AG08395 (cell line): ENCODE data around the gene LAMA2.

ENCODE experiments used
- DNase-seq: peaks from one replicate; pipeline ENCODE4 v3.0.0; 2012; ENCODE audit warnings: mixed read lengths, low spot score

Gene LAMA2

DNA sequence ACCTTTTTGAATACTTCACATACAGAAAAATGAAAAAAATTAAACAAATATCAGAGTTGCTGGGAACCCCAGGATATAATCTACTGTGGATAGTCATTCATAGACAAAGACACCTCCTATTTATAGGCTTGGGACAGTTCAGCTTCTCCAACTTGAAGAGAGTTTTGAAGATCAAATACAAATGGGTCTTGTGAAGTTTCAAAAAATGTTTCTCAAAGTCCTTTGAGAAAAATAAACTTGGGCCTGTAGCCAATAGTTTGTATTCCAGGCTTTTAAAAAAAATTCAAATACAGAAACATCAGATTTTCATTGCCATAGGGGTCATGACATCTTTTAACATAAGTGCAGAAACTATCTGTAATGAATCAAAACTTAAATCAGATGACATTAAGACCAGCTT lies 334.8 kb downstream of the LAMA2 start:
- DNase-seq = no peak

DNA sequence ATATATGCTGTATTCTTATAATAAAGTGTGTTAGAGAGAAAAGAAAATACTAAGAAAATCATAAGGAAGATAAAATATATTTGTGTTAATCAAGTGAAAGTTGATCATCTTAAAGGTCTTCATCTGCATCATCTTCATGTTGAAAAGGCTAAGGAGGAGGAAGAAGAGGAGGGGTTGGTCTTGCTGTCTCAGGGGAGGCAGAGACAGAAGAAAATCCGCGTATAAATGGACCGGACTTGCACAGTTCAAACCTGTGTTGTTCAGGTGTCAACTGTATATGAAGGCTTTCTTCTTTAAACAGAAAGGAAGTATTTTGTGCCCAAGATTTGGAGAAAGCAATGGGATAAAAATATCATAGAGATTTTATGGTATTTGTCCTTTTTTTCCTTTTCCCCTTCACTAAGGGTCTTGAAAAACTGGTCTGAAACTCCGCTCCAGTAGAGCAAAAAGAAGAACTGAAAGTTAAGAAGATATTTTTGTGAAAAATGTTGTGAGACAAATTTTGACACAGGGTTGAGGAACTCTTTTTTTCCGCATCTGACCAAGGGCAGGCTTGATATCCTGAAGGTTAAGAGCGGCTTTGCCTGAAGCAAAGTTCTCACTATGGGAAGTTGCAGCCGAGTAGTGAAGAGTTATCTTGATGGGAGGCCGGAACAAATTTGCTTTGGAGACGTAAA lies 350.7 kb downstream of the LAMA2 start:
- DNase-seq = no peak

DNA sequence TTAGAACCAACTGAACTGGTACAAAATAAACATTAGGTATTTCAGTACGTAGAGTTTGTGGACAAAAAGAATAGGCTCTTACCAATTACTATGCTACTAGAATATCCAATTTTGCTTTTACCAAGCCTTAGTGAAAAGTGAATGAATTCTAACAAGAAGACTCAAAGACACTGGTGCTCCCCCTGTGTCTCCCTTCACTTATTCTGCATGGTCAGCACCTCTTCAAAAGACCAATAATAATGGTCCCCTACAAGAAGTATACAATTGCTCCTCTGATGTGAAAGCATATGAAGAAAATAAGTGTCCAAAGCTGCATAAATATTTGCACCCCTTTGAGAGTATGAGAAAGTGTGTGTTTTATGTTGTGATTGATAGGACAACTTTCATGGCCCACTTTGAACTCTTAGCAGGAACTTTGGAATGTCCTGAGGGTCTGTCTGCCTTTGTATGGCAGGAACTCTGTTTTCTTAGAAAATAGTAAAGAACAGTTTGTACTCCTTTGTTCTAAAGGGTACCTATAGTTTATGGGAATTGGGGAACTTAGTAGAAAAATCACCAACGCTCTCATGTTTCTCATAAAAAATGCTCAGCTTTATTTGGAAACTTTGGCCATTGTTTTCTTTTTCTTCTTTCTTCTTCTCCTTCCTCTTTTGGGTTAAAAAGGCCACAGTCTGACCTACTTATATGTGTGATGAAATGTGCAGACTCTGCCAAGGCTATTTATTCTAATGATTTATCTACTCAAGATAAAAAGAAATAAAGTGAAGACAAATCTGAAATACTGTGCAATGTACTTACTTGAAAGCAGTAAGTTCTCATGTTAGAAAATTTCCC lies 352.4 kb downstream of the LAMA2 start:
- DNase-seq = no peak

DNA sequence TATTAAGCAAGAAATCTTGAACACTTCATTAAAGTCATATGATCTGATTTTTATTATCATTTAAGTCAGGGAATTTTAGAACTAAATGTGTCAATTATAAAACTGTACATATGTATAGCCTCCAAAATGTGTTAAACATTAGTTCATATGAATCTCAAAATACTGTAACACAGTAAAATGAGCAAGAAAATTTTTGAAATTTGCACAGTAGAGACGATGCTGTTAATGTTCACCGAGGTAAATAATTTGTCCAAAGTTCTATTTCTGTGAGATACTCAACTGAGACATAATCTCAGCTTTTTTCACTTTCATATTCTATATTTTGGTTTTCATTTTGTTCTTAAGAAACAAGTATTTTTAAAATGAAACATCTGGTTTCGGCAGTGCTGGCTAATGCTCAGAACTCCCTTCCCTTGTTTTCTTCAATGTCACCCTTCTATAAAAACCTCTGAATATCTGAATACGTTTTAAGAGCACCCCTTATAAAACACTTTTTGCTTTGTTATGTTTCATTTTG lies 353.1 kb downstream of the LAMA2 start:
- DNase-seq = no peak

DNA sequence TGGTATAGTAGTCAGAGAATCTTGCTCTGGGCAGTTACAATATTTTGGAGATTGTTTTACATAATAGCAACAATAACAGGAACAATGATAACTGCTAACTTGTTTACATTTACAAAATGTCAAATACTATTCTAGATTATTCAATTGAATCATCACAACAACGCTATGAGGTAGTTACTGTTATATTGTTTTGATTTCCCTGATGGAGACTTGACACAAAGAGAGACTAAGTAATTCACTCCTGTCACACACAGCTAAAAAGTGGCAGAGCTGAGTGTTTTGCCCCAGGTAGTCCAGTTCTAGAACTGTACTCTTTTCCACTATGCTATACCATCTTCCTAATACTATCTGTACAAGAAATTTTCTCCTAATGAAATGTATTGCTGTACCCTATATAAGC lies 356.1 kb downstream of the LAMA2 start:
- DNase-seq = no peak

DNA sequence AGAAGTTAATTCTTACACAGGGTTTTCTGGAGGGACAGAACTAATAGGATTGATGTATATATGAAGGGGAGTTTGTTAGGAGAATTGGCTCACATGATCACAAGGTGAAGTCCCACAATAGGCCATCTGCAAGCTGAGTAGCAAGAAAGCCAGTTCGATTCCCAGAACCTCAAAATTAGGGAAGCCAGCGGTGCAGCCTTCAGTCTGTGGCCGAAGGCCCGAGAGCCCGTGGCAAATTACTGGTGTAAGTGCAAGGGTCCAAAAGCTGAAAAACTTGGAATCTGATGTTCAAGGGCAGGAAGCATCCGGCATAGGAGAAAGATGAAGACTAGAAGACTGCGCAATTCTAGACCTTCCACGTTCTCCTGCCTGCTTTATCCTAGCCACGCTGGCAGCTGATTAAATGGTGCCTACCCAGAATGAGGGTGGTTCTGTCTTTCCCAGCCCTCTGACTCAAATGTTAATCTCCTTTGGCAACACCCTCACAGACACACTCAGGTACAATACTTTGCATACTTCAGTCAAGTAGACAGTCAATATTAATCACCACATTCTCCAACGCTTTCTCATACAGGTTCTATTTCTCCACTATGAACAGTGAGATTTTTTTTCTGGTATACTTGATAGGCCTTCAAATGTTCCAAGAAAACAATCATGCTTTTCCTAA lies 357.0 kb downstream of the LAMA2 start:
- DNase-seq = no peak

DNA sequence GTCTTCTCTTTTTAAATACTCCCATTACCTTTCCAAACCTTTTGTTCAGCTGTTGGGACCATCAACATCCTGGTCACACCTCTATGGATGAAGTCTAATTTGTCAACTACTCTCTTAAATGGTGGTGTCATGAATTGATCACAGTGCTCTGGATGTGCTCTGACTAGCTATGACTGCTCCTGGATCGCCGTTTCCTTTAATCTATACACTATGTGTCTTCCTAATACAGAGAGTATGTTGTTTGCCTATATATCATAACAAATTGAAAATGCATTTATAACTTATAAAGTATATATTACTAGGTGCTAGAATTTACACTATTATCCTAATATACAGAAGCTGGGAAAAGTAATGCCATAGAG lies 357.5 kb downstream of the LAMA2 start:
- DNase-seq = no peak

DNA sequence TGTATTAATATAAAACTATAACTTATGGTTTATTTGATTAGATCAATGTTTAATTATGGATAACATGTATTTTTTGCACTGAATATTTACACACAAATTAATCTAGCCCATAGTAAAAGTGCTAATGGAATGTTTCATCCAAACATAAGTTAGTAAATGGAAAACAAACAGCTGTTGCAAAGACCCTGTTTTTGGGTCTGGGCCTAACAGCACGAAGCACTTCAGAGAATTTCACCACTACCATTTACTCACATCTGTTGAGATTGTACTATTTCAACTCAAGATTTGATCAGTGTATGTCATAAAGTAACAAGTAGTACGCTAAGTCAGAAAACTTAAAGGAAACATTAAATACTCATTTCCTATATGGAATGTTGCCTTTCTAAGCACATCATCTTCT lies 359.6 kb downstream of the LAMA2 start:
- no peak for DNase-seq

DNA sequence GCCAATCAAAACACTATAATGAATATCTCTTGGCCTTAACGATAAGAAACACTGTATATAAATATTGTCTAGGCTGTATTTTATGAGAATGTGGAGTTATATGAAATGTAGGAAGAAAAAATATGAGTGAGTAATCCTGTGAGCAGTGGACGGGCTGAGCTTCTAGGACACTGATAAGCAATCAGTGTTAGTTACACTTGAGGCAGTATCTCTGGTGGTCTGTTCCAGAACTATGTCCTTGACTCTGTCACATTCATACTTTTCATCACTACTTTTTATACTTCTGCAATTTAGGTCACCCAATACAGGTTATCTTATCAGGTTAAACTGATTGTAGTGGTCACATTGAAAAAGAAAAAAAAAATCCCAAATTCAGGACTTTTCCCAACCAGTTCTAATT lies 360.4 kb downstream of the LAMA2 start:
- DNase-seq = no peak

DNA sequence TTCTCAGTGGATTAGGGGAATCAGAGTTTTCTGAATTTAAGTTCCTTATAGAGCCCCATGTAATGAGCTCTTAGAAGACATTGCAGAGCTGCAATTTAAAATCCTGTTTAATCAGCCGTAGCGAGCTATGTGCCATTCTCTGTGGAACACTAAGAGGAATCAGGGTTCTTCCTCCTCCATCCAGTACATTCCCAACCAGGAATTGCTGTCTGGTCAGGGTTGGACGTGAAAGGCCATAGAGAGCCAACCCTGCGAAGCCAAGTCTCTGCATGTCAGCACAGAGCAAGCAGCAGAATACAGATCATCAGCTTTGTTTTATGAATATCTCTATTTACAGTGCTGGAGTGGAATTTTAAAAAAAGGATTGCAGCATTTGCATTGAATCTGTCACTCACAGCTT lies 366.0 kb downstream of the LAMA2 start:
- no peak for DNase-seq

DNA sequence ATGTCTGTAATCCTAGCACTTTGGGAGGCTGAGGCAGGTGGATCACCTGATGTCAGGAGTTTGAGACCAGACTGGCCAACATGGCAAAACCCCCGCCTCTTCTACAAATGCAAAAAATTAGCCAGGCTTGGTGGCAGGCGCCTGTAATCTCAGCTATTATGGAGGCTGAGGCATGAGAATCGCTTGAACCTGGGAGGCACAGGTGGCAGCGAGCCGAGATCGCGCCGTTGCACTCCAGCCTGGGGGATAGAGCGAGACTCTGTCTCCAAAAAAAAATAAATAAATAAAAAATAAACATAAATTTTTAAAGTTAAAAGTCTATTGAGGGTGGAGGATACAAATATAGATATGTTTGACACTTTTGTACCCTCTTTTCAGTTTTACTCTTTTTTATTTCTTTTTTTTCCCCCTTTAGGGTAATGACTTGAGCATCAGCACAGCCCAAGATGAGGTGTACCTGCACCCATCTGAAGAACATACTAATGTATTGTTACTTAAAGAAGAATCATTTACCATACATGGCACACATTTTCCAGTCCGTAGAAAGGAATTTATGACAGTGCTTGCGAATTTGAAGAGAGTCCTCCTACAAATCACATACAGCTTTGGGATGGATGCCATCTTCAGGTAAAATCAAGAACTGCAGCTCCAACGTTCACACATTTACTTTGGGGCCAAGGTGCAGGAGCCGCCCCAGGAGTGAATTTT lies 368.9 kb downstream of the LAMA2 start:
- peak; percentile 70 for DNase-seq

DNA sequence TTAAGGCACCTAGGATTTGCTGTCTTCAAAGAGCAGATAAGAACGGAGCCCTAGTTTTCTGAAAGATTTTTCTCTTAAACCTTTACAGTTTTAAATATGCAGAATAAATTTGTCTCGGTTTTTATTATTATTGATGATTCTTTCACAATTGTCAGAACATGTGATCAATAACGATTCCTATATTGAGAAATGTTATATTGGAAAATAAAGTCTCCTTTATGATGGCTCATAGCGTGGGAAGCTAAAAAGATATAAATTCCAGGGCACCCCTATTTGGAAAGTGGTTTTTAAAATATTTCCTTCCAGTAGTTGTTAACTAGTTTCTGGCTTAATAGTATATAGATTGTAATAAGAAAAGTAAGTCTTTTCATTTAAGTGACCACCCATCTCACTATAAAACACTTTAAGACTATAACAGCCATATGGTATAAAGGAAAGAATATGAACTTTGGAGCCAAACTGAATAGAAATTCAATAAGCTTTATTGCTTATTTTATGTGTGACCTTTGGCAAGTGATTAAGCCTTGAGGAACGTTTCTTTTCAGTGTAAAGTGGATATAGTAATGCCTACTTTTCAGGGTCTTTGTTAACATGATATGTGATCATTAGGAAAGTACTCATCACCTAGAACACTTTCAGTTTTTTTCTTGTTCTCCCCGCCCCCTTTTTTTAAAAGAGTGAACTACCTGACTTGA lies 369.6 kb downstream of the LAMA2 start:
- no peak for DNase-seq

DNA sequence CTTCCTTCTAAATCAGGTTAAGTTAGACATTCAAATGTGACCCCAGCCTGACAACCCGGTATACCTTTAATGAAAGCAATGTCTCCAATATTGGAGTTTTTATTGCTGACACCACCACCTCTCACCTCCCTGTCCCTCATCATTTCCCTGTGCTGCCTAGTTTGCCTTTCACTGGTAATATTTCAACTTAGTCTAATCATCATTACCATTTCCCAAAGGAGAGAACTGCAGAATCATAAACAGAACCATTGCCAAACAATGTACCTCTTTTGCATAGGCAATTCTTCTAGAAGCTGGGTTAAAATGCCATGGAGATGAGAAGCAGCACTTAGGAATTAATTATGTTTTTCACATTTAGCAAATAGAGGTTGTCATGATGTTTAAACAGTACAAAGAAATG lies 370.3 kb downstream of the LAMA2 start:
- no peak for DNase-seq

DNA sequence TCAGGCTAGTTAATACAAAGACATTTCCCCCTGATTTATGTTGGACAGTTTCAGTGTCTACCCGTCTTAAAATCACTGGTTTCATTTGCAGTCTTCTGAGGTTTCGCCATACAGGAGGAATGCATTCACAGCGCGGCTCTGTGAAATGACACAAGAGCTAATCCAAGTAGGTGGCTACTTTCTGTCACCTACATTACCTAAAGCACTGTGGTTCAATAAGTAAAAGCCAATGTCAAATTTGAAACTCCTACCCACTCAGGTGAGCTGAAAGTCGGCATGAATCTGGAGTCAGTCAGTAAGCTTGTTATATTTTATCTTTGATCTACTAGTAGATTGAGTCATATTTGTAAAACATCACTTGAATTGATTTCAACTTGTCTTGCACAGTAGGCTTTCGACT lies 370.8 kb downstream of the LAMA2 start:
- no peak for DNase-seq

DNA sequence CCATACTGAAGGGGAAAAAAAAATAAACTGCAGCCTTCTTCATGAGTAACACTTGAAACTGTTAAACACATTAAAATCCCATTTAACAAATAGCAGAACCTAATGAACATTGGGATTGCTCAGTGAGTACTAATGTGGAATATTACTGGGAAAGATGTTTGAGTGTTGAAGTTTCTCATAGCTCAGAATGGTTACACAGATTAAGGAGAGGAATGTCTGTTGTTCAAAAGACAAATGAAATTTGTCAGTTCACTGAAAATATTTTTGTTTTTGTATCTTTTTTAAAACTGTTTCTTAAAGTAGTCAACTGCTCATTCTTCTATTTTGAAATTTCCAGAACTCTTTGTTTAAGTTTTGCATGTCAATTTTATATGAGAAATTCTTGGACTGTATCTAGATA lies 374.3 kb downstream of the LAMA2 start:
- DNase-seq = no peak

DNA sequence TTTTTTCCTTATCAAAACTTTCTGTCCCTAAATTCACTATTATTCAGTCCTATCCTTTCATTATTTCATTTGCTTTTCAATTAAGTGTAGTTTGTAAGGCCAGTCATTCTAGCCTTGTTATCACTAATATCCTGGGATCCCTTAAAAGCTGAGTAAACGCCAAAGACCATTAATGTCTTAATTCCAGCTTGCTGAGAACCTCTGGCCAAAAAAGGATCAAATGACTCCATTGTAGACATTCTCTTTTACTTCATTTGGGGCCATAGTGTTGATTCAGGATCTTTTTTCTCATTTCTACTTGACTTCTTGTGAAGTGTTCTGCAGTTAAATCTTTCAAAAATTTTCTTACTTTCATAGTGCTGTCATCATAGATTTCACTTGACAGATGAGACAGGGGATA lies 379.7 kb downstream of the LAMA2 start:
- no peak for DNase-seq

DNA sequence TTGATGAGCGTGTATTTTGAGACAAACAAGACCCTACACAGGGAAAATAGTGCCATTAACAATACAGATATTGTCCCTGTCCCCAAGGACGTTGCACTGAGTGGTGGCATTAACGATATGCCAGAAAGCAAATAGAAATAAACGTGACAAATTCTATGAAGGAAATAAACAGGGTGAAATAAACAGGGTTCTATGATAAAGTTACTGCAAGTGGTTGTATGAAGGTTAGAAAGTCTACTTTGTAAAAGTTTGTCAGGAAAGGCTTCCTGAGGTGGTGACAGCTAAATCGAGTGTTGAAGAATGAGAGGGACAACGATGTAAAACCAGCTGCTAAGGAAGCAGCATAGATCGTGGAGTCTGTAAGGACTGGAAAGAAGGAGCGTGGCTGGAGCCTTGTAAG lies 380.2 kb downstream of the LAMA2 start:
- DNase-seq = no peak

DNA sequence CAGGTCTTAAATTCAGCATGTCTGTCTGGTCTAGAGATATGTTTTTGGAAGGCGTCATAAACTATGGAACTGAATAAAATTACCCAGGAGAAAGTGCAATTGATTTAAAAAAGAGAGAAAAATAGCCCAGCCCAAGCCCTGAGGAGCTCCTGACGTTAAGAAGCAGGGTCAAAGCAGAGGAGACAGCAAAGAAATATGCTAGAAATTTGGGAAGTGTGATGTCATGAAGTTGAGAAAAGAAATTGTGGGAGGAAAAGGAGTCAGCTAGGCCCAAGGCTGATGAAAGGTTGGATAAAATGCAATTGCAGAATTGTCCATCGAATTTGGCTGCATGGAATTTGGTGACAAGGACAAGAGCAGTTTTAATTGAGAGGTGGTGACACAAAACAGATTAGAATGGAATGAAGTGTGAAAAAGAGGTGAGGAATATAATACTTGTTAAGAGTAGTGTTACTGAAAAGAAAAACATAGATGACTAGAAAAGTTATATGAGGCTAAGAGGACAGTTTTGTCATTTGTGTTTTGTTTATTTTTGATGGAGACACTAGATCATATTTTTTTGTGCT lies 381.6 kb downstream of the LAMA2 start:
- DNase-seq = peak; percentile 6

DNA sequence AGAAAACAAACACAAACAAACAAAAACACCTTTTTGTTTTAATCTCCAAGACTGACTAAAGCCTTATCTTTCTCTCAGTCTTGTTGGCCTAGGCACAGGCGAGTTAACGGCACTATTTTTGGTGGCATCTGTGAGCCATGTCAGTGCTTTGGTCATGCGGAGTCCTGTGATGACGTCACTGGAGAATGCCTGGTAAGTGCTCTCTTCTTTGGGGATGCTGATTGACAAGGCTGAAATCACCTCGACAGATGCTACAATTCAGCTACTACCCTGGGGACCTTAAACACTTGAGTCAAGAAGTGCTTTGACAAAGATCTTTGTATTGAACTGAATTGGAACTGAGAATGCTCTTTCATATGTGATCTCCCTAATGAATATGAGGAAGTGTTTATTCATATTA lies 384.1 kb downstream of the LAMA2 start:
- DNase-seq = no peak

DNA sequence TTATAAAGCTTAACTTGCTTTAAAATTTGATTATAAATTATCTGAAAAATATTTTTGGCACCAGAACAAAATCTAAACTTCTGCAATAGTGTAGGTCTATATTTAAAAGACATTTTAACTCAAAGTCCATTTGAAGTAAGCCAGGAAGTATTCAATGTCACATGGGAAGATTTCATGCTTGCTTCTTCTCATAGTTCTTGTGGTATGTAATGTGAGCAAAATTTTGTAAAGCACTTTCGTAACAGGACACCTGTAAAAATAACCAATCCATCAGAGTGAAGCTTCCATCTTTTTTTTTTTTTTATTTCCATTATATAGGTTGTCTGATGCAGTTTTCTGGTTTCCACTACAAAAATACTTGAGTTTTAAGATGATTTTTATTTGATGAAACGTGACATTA lies 386.1 kb downstream of the LAMA2 start:
- no peak for DNase-seq

DNA sequence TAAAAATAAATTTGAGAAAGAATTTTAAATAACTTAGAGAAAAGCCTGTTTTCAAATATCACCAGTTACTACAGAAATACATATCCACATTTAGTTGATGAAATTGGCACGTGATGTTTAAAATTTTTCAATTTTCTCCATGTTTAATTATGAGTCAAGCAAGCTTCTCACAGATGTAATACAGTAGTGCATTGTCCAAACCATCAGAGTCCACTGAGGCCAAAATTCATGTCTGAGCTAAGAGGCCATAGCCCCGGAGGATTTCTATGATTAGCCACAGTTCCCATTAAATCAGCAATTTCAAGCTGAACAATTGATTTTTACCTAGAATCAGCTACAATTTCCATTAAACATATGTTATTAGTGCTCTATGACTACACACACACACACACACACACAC lies 387.0 kb downstream of the LAMA2 start:
- DNase-seq = no peak

DNA sequence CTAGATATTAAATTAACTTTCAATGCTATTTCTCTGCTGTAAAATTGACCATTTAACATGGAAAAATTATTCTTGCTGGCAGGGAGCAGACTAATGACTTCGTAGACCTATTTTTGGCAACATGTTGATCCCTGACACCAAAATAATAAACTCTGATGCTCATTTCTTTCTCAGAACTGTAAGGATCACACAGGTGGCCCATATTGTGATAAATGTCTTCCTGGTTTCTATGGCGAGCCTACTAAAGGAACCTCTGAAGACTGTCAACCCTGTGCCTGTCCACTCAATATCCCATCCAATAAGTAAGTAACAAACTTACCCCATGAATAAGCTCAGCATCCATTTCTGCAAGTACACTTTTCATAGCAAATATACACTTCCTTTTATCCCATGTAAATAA lies 387.5 kb downstream of the LAMA2 start:
- no peak for DNase-seq
